Upper lobe of left lung (tissue), 4 donors: ENCODE data around the gene ALX4.

ENCODE experiments used
- POLR2A ChIP-seq, 4 donors: fragments of 450-650 bp; IDR thresholded peaks; one replicate each; pipeline ENCODE4 v1.5.1; 2016 to 2017; ENCODE audit warnings: antibody characterized with exemption in 4 of 4, mild to moderate bottlenecking in 2 of 4
- POLR2AphosphoS5 ChIP-seq, 2 donors: sonication (generic); formaldehyde crosslinking; IDR thresholded peaks; one replicate each; pipeline ENCODE4 v1.5.1; 2017; ENCODE audit warnings: antibody characterized with exemption in 2 of 2
- TF ChIP-seq, protein P1 (sequence below), 6 experiments: fragments of 450-650 bp in 4 of 6; fragments of 200-600 bp in 2 of 6; sonication (generic) in 2 of 6; IDR thresholded peaks; one replicate each; pipeline ENCODE4 v1.5.1; 2016 to 2019; ENCODE audit warnings: antibody characterized with exemption in 6 of 6

DNA sequence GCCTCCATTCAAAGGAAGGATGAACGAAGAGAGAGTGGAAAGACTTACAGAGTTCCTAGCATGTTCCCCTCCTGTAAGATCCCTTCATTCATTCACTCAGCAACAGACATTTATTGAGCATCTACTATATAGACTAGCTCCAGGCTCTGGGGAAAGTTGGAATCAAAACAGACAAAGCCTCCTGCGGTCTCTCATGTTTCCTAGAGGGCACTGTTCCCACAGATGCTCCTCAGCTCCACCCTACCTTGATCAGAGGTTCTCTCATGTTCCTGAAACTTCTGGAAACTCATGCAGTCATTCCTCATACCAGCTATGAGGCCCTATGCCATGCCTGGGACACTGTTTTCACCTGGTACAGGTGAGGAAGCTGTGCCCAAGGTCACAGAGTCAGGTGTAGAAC is 11.1 kb downstream of the ALX4 start:
- TF ChIP-seq POLR2A (IDR thresholded peaks at IDR 0.05) (no peak), POLR2AphosphoS5 (IDR thresholded peaks at IDR 0.05) (no peak)
- TF ChIP-seq, protein P1, sequence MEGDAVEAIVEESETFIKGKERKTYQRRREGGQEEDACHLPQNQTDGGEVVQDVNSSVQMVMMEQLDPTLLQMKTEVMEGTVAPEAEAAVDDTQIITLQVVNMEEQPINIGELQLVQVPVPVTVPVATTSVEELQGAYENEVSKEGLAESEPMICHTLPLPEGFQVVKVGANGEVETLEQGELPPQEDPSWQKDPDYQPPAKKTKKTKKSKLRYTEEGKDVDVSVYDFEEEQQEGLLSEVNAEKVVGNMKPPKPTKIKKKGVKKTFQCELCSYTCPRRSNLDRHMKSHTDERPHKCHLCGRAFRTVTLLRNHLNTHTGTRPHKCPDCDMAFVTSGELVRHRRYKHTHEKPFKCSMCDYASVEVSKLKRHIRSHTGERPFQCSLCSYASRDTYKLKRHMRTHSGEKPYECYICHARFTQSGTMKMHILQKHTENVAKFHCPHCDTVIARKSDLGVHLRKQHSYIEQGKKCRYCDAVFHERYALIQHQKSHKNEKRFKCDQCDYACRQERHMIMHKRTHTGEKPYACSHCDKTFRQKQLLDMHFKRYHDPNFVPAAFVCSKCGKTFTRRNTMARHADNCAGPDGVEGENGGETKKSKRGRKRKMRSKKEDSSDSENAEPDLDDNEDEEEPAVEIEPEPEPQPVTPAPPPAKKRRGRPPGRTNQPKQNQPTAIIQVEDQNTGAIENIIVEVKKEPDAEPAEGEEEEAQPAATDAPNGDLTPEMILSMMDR (IDR thresholded peaks at IDR 0.05): no peak
